GM10266 (cell line): Measurements from ENCODE around the gene MALAT1.

Experiments
- DNase-seq: peaks from one replicate; pipeline ENCODE4 v3.0.0; 2012; ENCODE audit errors: extremely low spot score
- CTCF ChIP-seq: IDR thresholded peaks from 2 replicates; pipeline ENCODE4 v1.5.1; 2012; ENCODE audit warnings: mild to moderate bottlenecking, low read depth; ENCODE audit not compliant: control insufficient read depth, insufficient read depth; ENCODE audit errors: missing control alignments

The MALAT1 gene

GRCh38 chr11:65524741-65525545 lies 26.1 kb downstream of the MALAT1 start, which contains the start of gene SCYL1:
Gene SCYL1, plus strand, starts transcription at chr11:65525083. Its CDS starts 71 bp downstream, at chr11:65525154.
- peak; percentile 98 for DNase-seq
- TF ChIP-seq CTCF, result no peak

GRCh38 chr11:65525546-65526480 lies 27.0 kb downstream of the MALAT1 start:
- TF ChIP-seq CTCF, result no peak
- DNase-seq, result no peak

GRCh38 chr11:65526744-65527143 lies 27.9 kb downstream of the MALAT1 start:
- DNase-seq, result no peak
- TF ChIP-seq CTCF, result no peak

GRCh38 chr11:65528819-65529350 lies 30.0 kb downstream of the MALAT1 start:
- DNase-seq, result no peak
- no peak for TF ChIP-seq CTCF

GRCh38 chr11:65529475-65530156 lies 30.8 kb downstream of the MALAT1 start:
- DNase-seq, result no peak
- TF ChIP-seq CTCF, result no peak

GRCh38 chr11:65530157-65530496 lies 31.3 kb downstream of the MALAT1 start:
- no peak for DNase-seq
- TF ChIP-seq CTCF, result peak; percentile 12
